KMS-11 (cell line): ENCODE results near the gene CXXC4.

Experiments
- H2AFZ ChIP-seq: fragments of 200-600 bp; sonication (generic); 2 replicates; pipeline ENCODE4 v1.6.1; 2016; ENCODE audit warnings: antibody characterized with exemption, mixed run types, low read depth
- H3K27ac ChIP-seq: fragments of 200-600 bp; sonication (generic); 2 replicates; pipeline ENCODE4 v1.6.1; 2016; ENCODE audit warnings: mild to moderate bottlenecking, mixed run types
- H3K27me3 ChIP-seq: fragments of 200-600 bp; sonication (generic); 2 replicates; pipeline ENCODE4 v1.6.1; 2017; ENCODE audit warnings: mild to moderate bottlenecking, low read depth, mixed run types, moderate library complexity; ENCODE audit not compliant: insufficient read depth
- H3K36me3 ChIP-seq: fragments of 200-600 bp; sonication (generic); 2 replicates; pipeline ENCODE4 v1.6.1; 2017; ENCODE audit warnings: mild to moderate bottlenecking, mixed run types; ENCODE audit not compliant: insufficient read depth
- H3K4me1 ChIP-seq: fragments of 200-600 bp; sonication (generic); 2 replicates; pipeline ENCODE4 v1.6.1; 2016; ENCODE audit warnings: mild to moderate bottlenecking, low read depth, mixed run types; ENCODE audit not compliant: poor library complexity, severe bottlenecking
- H3K4me2 ChIP-seq: fragments of 200-600 bp; sonication (generic); 2 replicates; pipeline ENCODE4 v1.7.0; 2016; ENCODE audit warnings: mild to moderate bottlenecking, mixed run types
- H3K4me3 ChIP-seq: fragments of 200-600 bp; sonication (generic); IDR thresholded peaks from 2 replicates; pipeline ENCODE4 v1.6.1; 2017; ENCODE audit warnings: low read depth, low read length, mixed read lengths; ENCODE audit not compliant: insufficient read depth
- H3K79me2 ChIP-seq: fragments of 200-600 bp; sonication (generic); 2 replicates; pipeline ENCODE4 v1.6.1; 2016; ENCODE audit warnings: low read depth, mixed run types; ENCODE audit not compliant: insufficient read depth
- H3K9ac ChIP-seq: fragments of 200-600 bp; sonication (generic); 2 replicates; pipeline ENCODE4 v1.6.1; 2016; ENCODE audit warnings: mild to moderate bottlenecking, mixed run types
- H4K20me1 ChIP-seq: fragments of 200-600 bp; sonication (generic); 2 replicates; pipeline ENCODE4 v1.6.1; 2016; ENCODE audit warnings: mild to moderate bottlenecking, mixed run types; ENCODE audit not compliant: insufficient read depth
- TF ChIP-seq, protein P1 (sequence below): fragments of 200-600 bp; sonication (generic); conservative IDR thresholded peaks from 2 replicates; pipeline ENCODE4 v1.6.1; 2017; ENCODE audit warnings: low read depth, mild to moderate bottlenecking, antibody characterized with exemption, low read length, moderate library complexity, mixed read lengths

CXXC4 gene

DNA sequence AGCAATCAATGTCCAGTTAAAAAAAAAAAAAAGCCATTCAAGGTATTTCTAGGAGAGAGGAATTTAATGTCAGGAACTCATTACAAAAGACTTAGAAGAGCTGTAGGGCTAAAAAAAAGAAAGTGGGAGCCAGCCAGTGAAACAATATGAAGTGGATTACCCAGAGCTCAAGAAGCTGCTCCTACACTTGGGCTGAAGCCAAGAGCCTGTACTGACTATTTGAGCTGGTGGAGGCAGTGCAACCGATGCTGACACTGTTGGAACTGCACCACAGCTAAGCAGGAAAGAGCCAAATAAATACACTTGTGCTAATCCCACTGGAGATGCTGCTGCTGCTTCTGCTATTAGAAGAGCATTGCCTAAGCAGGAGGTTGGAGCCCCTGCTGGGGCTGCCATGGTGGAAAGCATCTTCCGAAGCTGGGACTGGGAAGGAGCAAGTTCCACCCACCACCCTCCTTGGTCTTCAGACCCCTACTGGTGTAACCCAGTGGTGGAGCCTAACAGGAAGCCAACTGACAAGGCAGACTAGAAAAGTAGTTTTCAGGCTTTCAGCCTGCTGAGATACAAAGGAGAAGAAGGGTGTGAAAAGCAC, 65.4 kb downstream of the CXXC4 start:
- no peak overlapping the region for H3K27ac ChIP-seq
- H3K36me3 ChIP-seq, result no peaks in the 10 kb centered on the region
- no peak overlapping the region for H3K4me2 ChIP-seq
- no peak overlapping the region for H3K9ac ChIP-seq
- H4K20me1 ChIP-seq, result no peaks in the 10 kb centered on the region
- H3K27me3 ChIP-seq, result no peaks in the 10 kb centered on the region
- H3K4me1 ChIP-seq, result no peaks in the 10 kb centered on the region
- no peaks in the 10 kb centered on the region for H3K79me2 ChIP-seq
- TF ChIP-seq, protein P1, sequence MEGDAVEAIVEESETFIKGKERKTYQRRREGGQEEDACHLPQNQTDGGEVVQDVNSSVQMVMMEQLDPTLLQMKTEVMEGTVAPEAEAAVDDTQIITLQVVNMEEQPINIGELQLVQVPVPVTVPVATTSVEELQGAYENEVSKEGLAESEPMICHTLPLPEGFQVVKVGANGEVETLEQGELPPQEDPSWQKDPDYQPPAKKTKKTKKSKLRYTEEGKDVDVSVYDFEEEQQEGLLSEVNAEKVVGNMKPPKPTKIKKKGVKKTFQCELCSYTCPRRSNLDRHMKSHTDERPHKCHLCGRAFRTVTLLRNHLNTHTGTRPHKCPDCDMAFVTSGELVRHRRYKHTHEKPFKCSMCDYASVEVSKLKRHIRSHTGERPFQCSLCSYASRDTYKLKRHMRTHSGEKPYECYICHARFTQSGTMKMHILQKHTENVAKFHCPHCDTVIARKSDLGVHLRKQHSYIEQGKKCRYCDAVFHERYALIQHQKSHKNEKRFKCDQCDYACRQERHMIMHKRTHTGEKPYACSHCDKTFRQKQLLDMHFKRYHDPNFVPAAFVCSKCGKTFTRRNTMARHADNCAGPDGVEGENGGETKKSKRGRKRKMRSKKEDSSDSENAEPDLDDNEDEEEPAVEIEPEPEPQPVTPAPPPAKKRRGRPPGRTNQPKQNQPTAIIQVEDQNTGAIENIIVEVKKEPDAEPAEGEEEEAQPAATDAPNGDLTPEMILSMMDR, result no peak
- no peak overlapping the region for H3K4me3 ChIP-seq
- no peak overlapping the region for H2AFZ ChIP-seq

DNA sequence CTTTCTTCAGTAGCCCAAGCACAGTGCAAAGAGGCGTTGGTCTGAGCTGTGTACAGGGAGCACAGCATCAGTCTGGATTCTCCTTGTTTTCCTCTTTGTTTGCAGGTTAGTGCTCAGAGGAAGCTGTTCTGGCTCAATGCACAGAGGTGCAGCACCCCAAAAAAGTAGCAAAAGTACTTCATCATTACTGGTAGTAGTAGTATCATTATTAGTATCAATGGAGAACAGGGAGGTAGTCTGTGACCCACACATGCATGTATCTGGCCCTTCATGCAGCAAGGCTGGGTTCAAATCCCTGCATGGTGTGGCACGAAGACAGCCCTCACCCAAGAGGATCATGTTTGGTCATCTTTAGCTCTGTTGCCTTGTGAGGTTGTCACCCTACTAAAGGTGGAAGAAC, 68.7 kb downstream of the CXXC4 start:
- H3K36me3 ChIP-seq, result no peaks in the 10 kb centered on the region
- no peaks in the 10 kb centered on the region for H3K79me2 ChIP-seq
- no peaks in the 10 kb centered on the region for H3K4me1 ChIP-seq
- no peak overlapping the region for H3K9ac ChIP-seq
- no peak overlapping the region for H3K4me2 ChIP-seq
- H4K20me1 ChIP-seq, result no peaks in the 10 kb centered on the region
- no peaks in the 10 kb centered on the region for H3K27me3 ChIP-seq
- no peak overlapping the region for H2AFZ ChIP-seq
- TF ChIP-seq, protein P1, result no peak
- H3K4me3 ChIP-seq, result no peak overlapping the region
- H3K27ac ChIP-seq, result no peak overlapping the region

DNA sequence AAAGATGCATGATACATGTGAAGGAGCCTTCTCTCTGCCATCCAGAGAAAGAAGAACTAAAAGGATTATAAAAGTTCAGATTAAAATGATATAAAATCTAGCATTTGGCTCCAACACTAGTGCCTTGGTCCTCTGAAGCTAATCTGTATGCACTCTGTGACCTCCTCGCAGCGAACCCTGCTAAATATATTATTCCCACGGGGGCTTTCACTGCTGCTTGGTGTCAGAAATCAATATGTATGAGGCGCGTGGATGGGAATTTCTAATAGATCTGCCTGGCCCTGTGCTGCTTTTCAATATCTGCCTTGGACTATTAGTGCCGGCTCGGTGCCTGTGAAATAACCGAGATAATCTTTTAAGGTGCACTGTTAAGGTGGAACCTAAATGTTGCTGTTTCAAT, 69.7 kb downstream of the CXXC4 start:
- Histone ChIP-seq H3K79me2 (no peaks in the 10 kb centered on the region), H3K9ac (no peak overlapping the region), H3K4me3 (no peak overlapping the region), H3K4me1 (no peaks in the 10 kb centered on the region), H2AFZ (no peak overlapping the region), H3K36me3 (no peaks in the 10 kb centered on the region), H3K27me3 (no peaks in the 10 kb centered on the region), H4K20me1 (no peaks in the 10 kb centered on the region), H3K4me2 (no peak overlapping the region), H3K27ac (no peak overlapping the region)
- TF ChIP-seq, protein P1, result no peak

DNA sequence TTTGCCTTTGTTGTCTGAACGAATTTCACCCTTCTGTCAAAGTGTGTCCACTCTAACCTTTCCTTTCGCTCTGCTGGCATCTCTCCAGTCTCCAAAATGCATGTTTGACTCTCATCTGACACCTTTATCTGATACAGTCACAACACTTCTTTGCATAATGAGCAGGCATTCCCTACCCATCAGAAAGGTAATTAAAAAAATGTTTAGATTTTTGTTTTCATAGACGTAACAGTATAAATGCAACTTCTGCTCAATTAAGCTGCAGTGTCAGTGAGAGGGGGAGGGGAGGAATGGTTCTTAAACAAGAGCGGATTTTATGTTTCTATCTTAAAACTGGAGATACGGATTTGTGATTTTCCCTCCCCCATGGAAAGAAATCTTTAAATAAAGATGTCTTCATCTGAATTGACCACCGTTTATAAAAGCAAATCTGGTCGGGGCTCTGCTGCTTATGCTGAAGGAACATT, 70.2 kb downstream of the CXXC4 start:
- Histone ChIP-seq H3K4me2 (no peak overlapping the region), H4K20me1 (no peaks in the 10 kb centered on the region), H3K4me3 (no peak overlapping the region), H2AFZ (no peak overlapping the region), H3K79me2 (no peaks in the 10 kb centered on the region), H3K36me3 (no peaks in the 10 kb centered on the region), H3K9ac (no peak overlapping the region), H3K27me3 (no peaks in the 10 kb centered on the region), H3K4me1 (no peaks in the 10 kb centered on the region), H3K27ac (no peak overlapping the region)
- TF ChIP-seq, protein P1, result no peak
